GM21381 (cell line): Measurements from ENCODE around the gene MMP11.

ENCODE experiments used
- ATAC-seq: cut with Tn5 transposase; IDR thresholded peaks from one replicate; pipeline ENCODE4 v1.9.1; 2021; ENCODE audit warnings: mild to moderate bottlenecking, moderate library complexity; ENCODE audit not compliant: unreplicated experiment

The MMP11 gene

GRCh38 chr22:23827351-23827995, 54.8 kb downstream of the MMP11 start:
- ATAC-seq, result no peak

GRCh38 chr22:23828800-23829680, 56.4 kb downstream of the MMP11 start:
- ATAC-seq, result no peak

- no peak for ATAC-seq
Observed at GRCh38 chr22:23829845-23830372, 57.3 kb downstream of the MMP11 start.

GRCh38 chr22:23831261-23831660, 58.6 kb downstream of the MMP11 start:
- no peak for ATAC-seq

GRCh38 chr22:23831781-23832180, 59.1 kb downstream of the MMP11 start:
- ATAC-seq, result no peak

DNA sequence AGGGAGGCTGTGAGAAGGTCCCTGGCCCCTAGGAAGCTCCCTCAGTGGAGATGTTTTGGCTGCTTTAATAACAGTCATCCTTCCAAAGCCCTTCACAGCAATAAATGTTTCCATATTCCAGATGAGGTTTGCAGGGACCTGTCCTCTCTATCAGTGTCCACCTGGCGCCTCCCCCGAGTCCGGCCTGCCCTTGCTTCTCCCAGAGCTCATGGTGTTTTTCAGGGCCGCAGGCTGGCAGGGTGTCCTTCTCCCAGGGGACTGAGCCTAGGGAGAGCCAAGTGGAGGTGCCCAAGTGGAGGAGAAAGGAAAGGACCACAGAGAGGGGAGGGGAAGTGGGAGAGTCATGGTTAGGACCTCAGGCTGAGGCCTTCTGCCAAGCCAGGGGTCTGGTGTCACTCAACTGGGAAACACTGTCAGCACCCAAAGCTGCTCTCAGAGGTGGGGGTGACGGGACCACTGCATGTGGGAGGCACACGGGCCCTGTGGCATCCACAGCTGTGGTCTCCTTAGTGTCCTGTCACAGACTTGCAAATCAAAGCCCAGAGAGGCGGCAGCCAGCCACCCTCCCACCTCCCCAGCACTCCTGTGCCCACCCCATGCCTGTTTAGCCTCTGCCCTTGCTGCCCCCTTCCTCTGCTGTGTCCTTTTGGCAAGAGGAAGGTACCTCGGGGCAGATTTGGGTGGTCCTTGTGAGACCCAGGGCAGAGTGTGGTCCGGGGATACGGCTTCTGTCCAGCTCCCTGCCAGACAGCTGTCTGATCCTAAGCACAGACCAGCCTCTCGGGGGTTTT, 59.8 kb downstream of the MMP11 start:
- no peak for ATAC-seq

DNA sequence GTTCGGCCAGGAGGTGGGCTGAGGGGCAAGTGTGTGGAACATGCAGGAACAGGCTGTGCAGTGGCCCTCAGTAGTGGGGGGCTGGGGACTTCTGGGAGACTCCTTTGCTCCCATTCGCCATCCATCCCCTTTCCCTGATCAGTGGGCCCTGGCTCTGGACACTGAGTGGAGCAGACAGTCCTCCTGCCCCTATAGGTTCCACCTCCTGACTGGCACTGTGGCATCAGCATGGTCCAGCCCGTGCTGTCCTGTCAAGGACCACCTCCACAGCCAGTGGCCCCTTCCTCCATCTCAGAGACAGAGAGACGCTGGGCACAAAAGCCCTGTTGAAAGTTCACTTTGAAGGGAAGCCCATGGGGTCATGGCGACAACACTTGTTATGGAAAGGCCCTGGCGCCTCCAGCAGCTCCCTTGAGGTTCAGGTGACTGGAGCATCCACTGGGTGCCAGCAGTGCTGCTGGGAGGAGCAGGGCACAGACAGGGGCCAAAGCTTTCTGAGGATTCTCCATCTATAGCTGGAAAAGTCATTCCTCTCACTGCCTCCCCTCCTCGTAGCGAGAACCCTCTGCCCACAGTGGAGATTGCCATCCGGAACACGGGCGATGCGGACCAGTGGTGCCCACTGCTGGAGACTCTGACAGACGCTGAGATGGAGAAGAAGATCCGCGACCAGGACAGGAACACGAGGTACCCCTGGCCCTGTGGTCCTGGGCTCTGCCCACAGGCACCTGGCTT, 60.5 kb downstream of the MMP11 start:
- no peak for ATAC-seq
